ENCODE data around the gene POM121L12. TPM values are rescaled to one million over a fixed set of nuclear protein-coding genes. Genes with fewer than 3 reads are reported as not detected.

Gene POM121L12
- total and polyA plus RNA-seq, 2 donors (not counting 1 experiment from before 2014, with no cell fraction given), result not detected

- Histone ChIP-seq H3K9ac (ENCODE audit: low read length) (no peak overlapping the region), H3K4me3 (ENCODE audit: control extremely low read depth in 1 of 5, extremely low read depth in 1 of 5, insufficient read depth in 1 of 5, low read depth in 2 of 5, low read length in 4 of 5) (no peak overlapping the region), H2AFZ (ENCODE audit: insufficient read depth, low read depth, low read length, poor library complexity, severe bottlenecking) (no peak overlapping the region), H3K4me2 (replicated peaks; ENCODE audit: low read depth, low read length, poor library complexity, severe bottlenecking) (no peak overlapping the region), H3K4me1 (ENCODE audit: control insufficient read depth in 2 of 2, insufficient read depth in 2 of 2, low read length in 2 of 2) (no peaks in the 10 kb centered on the region), H4K20me1 (ENCODE audit: control insufficient read depth, insufficient read depth, low read length, poor library complexity, severe bottlenecking) (no peaks in the 10 kb centered on the region), H3K27ac (ENCODE audit: low read length in 2 of 2) (no peak overlapping the region), H3K27me3 (replicated peaks in 1 of 4; ENCODE audit: control extremely low read depth in 1 of 4, control insufficient read depth in 3 of 4, insufficient read depth in 4 of 4, low read length in 3 of 4) (no peaks in the 10 kb centered on the region), H3K9me3 (ENCODE audit: control extremely low read depth in 1 of 3, control insufficient read depth in 2 of 3, insufficient read depth in 1 of 3, low read length in 2 of 3) (peaks cover 0 to 2% (median 0%) of the 10 kb centered on the region in 3 donors), H3K36me3 (replicated peaks in 1 of 2; ENCODE audit: control extremely low read depth in 1 of 2, control insufficient read depth in 1 of 2, extremely low read depth in 1 of 2, insufficient read depth in 2 of 2, low read length in 1 of 2) (no peaks in the 10 kb centered on the region), H3K79me2 (ENCODE audit: control insufficient read depth, insufficient read depth, low read length) (no peaks in the 10 kb centered on the region)
- intact Hi-C loops (cut with micrococcal nuclease), result no loop called here
- Mint-ChIP-seq H3K4me1 (no peaks in the 10 kb centered on the region), H3K27me3 (no peaks in the 10 kb centered on the region), H3K9me3 (ENCODE audit: insufficient read depth) (peaks cover 2% of the 10 kb centered on the region), H3K27ac (no peak overlapping the region), H3K4me3 (no peak overlapping the region)
- no peak for TF ChIP-seq EZH2 (IDR thresholded peaks at IDR 0.05; ENCODE audit: borderline replicate concordance, insufficient read depth, low read depth, low read length, poor library complexity, severe bottlenecking)
- no peak for TF ChIP-seq CTCF (IDR thresholded peaks at IDR 0.05)
- no CpG with 5 or more reads among the region's 2 CpGs for WGBS (ENCODE audit: insufficient coverage)
- no peak for ATAC-seq (ENCODE audit: low read depth)
- no peak for DNase-seq
- POLR2A ChIA-PET, result no interaction called here
- CTCF ChIA-PET, result no interaction called here
Measured at GRCh38 chr7:53048638-53049037, 13.2 kb downstream of the POM121L12 start.

- no peak for DNase-seq
- H3K27ac Mint-ChIP-seq, result no peak overlapping the region
- H3K4me1 ChIP-seq (ENCODE audit: control insufficient read depth in 2 of 2, insufficient read depth in 2 of 2, low read length in 2 of 2), result no peaks in the 10 kb centered on the region
- no peaks in the 10 kb centered on the region for H3K27me3 ChIP-seq (replicated peaks in 1 of 4; ENCODE audit: control extremely low read depth in 1 of 4, control insufficient read depth in 3 of 4, insufficient read depth in 4 of 4, low read length in 3 of 4)
- H3K9me3 Mint-ChIP-seq (ENCODE audit: insufficient read depth), result peaks cover 2% of the 10 kb centered on the region
- no peak overlapping the region for H3K4me3 ChIP-seq (ENCODE audit: control extremely low read depth in 1 of 5, extremely low read depth in 1 of 5, insufficient read depth in 1 of 5, low read depth in 2 of 5, low read length in 4 of 5)
- no peaks in the 10 kb centered on the region for H3K4me1 Mint-ChIP-seq
- no peak overlapping the region for H3K9ac ChIP-seq (ENCODE audit: low read length)
- TF ChIP-seq EZH2 (IDR thresholded peaks at IDR 0.05; ENCODE audit: borderline replicate concordance, insufficient read depth, low read depth, low read length, poor library complexity, severe bottlenecking) (no peak), CTCF (IDR thresholded peaks at IDR 0.05) (no peak)
- H3K4me3 Mint-ChIP-seq, result no peak overlapping the region
- ChIA-PET POLR2A (no interaction called here), CTCF (no interaction called here)
- no peaks in the 10 kb centered on the region for H3K36me3 ChIP-seq (replicated peaks in 1 of 2; ENCODE audit: control extremely low read depth in 1 of 2, control insufficient read depth in 1 of 2, extremely low read depth in 1 of 2, insufficient read depth in 2 of 2, low read length in 1 of 2)
- H3K4me2 ChIP-seq (replicated peaks; ENCODE audit: low read depth, low read length, poor library complexity, severe bottlenecking), result no peak overlapping the region
- no peak for ATAC-seq (ENCODE audit: low read depth)
- H3K9me3 ChIP-seq (ENCODE audit: control extremely low read depth in 1 of 3, control insufficient read depth in 2 of 3, insufficient read depth in 1 of 3, low read length in 2 of 3), result no peaks in the 10 kb centered on the region
- no peaks in the 10 kb centered on the region for H3K79me2 ChIP-seq (ENCODE audit: control insufficient read depth, insufficient read depth, low read length)
- WGBS (ENCODE audit: insufficient coverage), result no CpG with 5 or more reads among the region's 2 CpGs
- no peak overlapping the region for H3K27ac ChIP-seq (ENCODE audit: low read length in 2 of 2)
- no peak overlapping the region for H2AFZ ChIP-seq (ENCODE audit: insufficient read depth, low read depth, low read length, poor library complexity, severe bottlenecking)
- no peaks in the 10 kb centered on the region for H4K20me1 ChIP-seq (ENCODE audit: control insufficient read depth, insufficient read depth, low read length, poor library complexity, severe bottlenecking)
- intact Hi-C loops (cut with micrococcal nuclease), result no loop called here
- no peaks in the 10 kb centered on the region for H3K27me3 Mint-ChIP-seq
Measured at GRCh38 chr7:53050433-53050832, 15.0 kb downstream of the POM121L12 start.

Measured in B cell (primary cell).